Activated CD4-positive, CD25-positive, alpha-beta regulatory T cell treated with anti-CD3 and anti-CD28 coated beads, Interleukin-2, amount 50 U/mL, for 24 hours (primary cell): ENCODE results near the gene SPRED2.

Experiments
- ATAC-seq, 2 donors: fragments of 150-1000 bp; cut with Tn5 transposase; one replicate each; pipeline ENCODE4 v1.10.0; 2021; ENCODE audit warnings: mild to moderate bottlenecking in 1 of 2, moderate library complexity in 1 of 2

Gene SPRED2

GRCh38 chr2:65383541-65384488 is 48.6 kb downstream of the SPRED2 start:
- ATAC-seq: no peak

- peak; percentile 86 to 87 for ATAC-seq
Observed at GRCh38 chr2:65382776-65383357, 49.5 kb downstream of the SPRED2 start.

GRCh38 chr2:65382323-65382722 is 50.1 kb downstream of the SPRED2 start:
- no peak for ATAC-seq

GRCh38 chr2:65381607-65382051 is 50.8 kb downstream of the SPRED2 start:
- no peak for ATAC-seq

- no peak for ATAC-seq
Observed at GRCh38 chr2:65380255-65380654, 52.1 kb downstream of the SPRED2 start.

GRCh38 chr2:65379721-65380171 is 52.7 kb downstream of the SPRED2 start:
- no peak for ATAC-seq

GRCh38 chr2:65379223-65379622 is 53.2 kb downstream of the SPRED2 start:
- ATAC-seq: no peak

GRCh38 chr2:65378290-65378689 is 54.1 kb downstream of the SPRED2 start:
- no peak for ATAC-seq

- ATAC-seq: peak in 1 of 2 donors; percentile 39
Observed at GRCh38 chr2:65377556-65378192, 54.7 kb downstream of the SPRED2 start.

GRCh38 chr2:65375723-65376122 is 56.7 kb downstream of the SPRED2 start:
- ATAC-seq: no peak

GRCh38 chr2:65374999-65375398 is 57.4 kb downstream of the SPRED2 start:
- ATAC-seq: peak in 1 of 2 donors; percentile 7

- peak in 1 of 2 donors; percentile 56 for ATAC-seq
Observed at GRCh38 chr2:65374575-65374974, 57.8 kb downstream of the SPRED2 start.

GRCh38 chr2:65373365-65373918 is 59.0 kb downstream of the SPRED2 start:
- ATAC-seq: no peak

GRCh38 chr2:65372619-65373018 is 59.8 kb downstream of the SPRED2 start:
- ATAC-seq: no peak

GRCh38 chr2:65371074-65371434 is 61.3 kb downstream of the SPRED2 start:
- no peak for ATAC-seq

GRCh38 chr2:65370387-65371073 is 61.9 kb downstream of the SPRED2 start:
- no peak for ATAC-seq

- ATAC-seq: no peak
Observed at GRCh38 chr2:65369980-65370379, 62.4 kb downstream of the SPRED2 start.

GRCh38 chr2:65369574-65369973 is 62.8 kb downstream of the SPRED2 start:
- ATAC-seq: no peak

- ATAC-seq: no peak
Observed at GRCh38 chr2:65368468-65368867, 63.9 kb downstream of the SPRED2 start.

GRCh38 chr2:65367524-65367923 is 64.9 kb downstream of the SPRED2 start:
- no peak for ATAC-seq

- ATAC-seq: peak; percentile 97 to 98
Observed at GRCh38 chr2:65366595-65367125, 65.7 kb downstream of the SPRED2 start.
